HCT116 (cell line): ENCODE data around the gene LCN10. TPM values are rescaled to one million over a fixed set of nuclear protein-coding genes. Genes with fewer than 3 reads are reported as not detected.

ENCODE experiments used
- ATAC-seq: fragments of 200-7000 bp; cut with Tn5 transposase; 2 replicates; pipeline ENCODE4 v1.9.1; 2020; ENCODE audit warnings: mild to moderate bottlenecking, moderate library complexity
- BruUV-seq: library from RNA; stranded (reverse); fragments of 400-500 nt; replicated peaks from 2 replicates; lab custom pipeline; 2021; lab: Mats Ljungman, UMichigan
- CTCF ChIA-PET: fragments of 300-600 bp; sonication (Branson Sonifier 250); formaldehyde crosslinking; loops from one replicate; lab custom pipeline; 2021; ENCODE audit warnings: antibody characterized with exemption; lab: Charles Lee
- POLR2A ChIA-PET: fragments of 300-600, 350-600 bp; sonication (Branson Sonifier 250); formaldehyde crosslinking; loops from one replicate; lab custom pipeline; 2021; ENCODE audit warnings: antibody characterized with exemption; lab: Charles Lee
- RAD21 ChIA-PET, 2 experiments: fragments of 300-600 bp; sonication (Branson Sonifier 250); formaldehyde crosslinking; loops; one replicate each; lab custom pipeline; 2023; ENCODE audit warnings: low total read pairs in 2 of 2; ENCODE audit not compliant: uncharacterized antibody in 2 of 2, unreplicated experiment in 2 of 2, low non-redundant PET in 1 of 2; lab: Charles Lee
- DNase-seq: peaks from one replicate; pipeline ENCODE4 v3.0.0-alpha.2; 2010; ENCODE audit warnings: low read depth, low spot score
- H2AFZ ChIP-seq: fragments of 200-600 bp; shearing (Covaris generic), sonication (generic); 2 replicates; pipeline ENCODE4 v1.6.1; 2017; ENCODE audit warnings: low read depth, mixed run types, mixed read lengths, antibody characterized with exemption, low read length; ENCODE audit not compliant: poor library complexity, severe bottlenecking
- H3K27ac ChIP-seq: 2 replicates; pipeline ENCODE4 v1.5.1; 2012; ENCODE audit warnings: low read depth, low read length
- H3K27me3 ChIP-seq: fragments of 200-600 bp; sonication (generic); 2 replicates; pipeline ENCODE4 v1.6.1; 2016; ENCODE audit warnings: mixed run types, low read length, mixed read lengths; ENCODE audit not compliant: insufficient read depth
- H3K36me3 ChIP-seq, 2 experiments: fragments of 200-500 bp in 1 of 2; fragments of 200-600 bp in 1 of 2; sonication (Bioruptor generic) in 1 of 2; sonication (generic) in 1 of 2; 2 replicates each; pipeline versions ENCODE4 v1.5.1 to v1.6.1; 2014 to 2016; ENCODE audit warnings: low read length in 2 of 2, inconsistent platforms in 1 of 2, mixed read lengths in 1 of 2, mixed run types in 1 of 2; ENCODE audit not compliant: insufficient read depth in 2 of 2, control insufficient read depth in 1 of 2
- H3K4me1 ChIP-seq, 2 experiments: fragments of 200-600 bp in 1 of 2; sonication (generic) in 1 of 2; 2 replicates each; pipeline versions ENCODE4 v1.5.1 to v1.6.1; 2012 to 2017; ENCODE audit warnings: low read length in 2 of 2, inconsistent platforms in 1 of 2, mild to moderate bottlenecking in 1 of 2, mixed read lengths in 1 of 2, mixed run types in 1 of 2, moderate library complexity in 1 of 2; ENCODE audit not compliant: insufficient read depth in 2 of 2, control insufficient read depth in 1 of 2
- H3K4me2 ChIP-seq: fragments of 200-600 bp; sonication (generic); 2 replicates; pipeline ENCODE4 v1.6.1; 2017; ENCODE audit warnings: mixed run types, low read length, mixed read lengths
- H3K4me3 ChIP-seq, 2 experiments: fragments of 200-600 bp in 1 of 2; sonication (generic) in 1 of 2; replicated peaks in 1 of 2; 2 replicates each; pipeline ENCODE4 v1.5.1; 2011 to 2016; ENCODE audit warnings: low read length in 2 of 2, control low read depth in 1 of 2, low read depth in 1 of 2, mild to moderate bottlenecking in 1 of 2, mixed read lengths in 1 of 2, mixed run types in 1 of 2
- H3K79me2 ChIP-seq: fragments of 200-600 bp; sonication (generic); 2 replicates; pipeline ENCODE4 v1.6.1; 2017; ENCODE audit warnings: mild to moderate bottlenecking, mixed run types, low read length, moderate library complexity, mixed read lengths; ENCODE audit not compliant: insufficient read depth
- H3K9ac ChIP-seq: fragments of 200-600 bp; sonication (generic); 2 replicates; pipeline ENCODE4 v1.6.1; 2016; ENCODE audit warnings: low read length, mixed read lengths
- H3K9me2 ChIP-seq: fragments of 200-600 bp; sonication (generic), shearing (Covaris generic); 2 replicates; pipeline ENCODE4 v1.6.1; 2017; ENCODE audit warnings: mixed run types, mild to moderate bottlenecking, moderate library complexity; ENCODE audit not compliant: insufficient read depth
- H3K9me3 ChIP-seq, 2 experiments: fragments of 200-500 bp in 1 of 2; fragments of 200-600 bp in 1 of 2; sonication (Bioruptor generic) in 1 of 2; sonication (generic) in 1 of 2; 2 replicates each; pipeline ENCODE4 v1.6.1; 2014 to 2017; ENCODE audit warnings: low read length in 2 of 2, mixed read lengths in 2 of 2, inconsistent platforms in 1 of 2, low read depth in 1 of 2, mild to moderate bottlenecking in 1 of 2, mixed run types in 1 of 2, moderate library complexity in 1 of 2; ENCODE audit not compliant: control insufficient read depth in 1 of 2, insufficient read depth in 1 of 2
- H4K20me1 ChIP-seq: fragments of 200-600 bp; sonication (generic), shearing (Covaris generic); 2 replicates; pipeline ENCODE4 v1.6.1; 2017; ENCODE audit warnings: mixed run types, mild to moderate bottlenecking, moderate library complexity; ENCODE audit not compliant: insufficient read depth
- CEBPB ChIP-seq: IDR thresholded peaks from 2 replicates; pipeline ENCODE4 v1.6.1; 2012; ENCODE audit warnings: low read depth
- EGR1 ChIP-seq: IDR thresholded peaks from 2 replicates; pipeline ENCODE4 v1.6.1; 2012; ENCODE audit warnings: low read depth
- EZH2phosphoT487 ChIP-seq: fragments of 200-600 bp; IDR thresholded peaks from 2 replicates; pipeline ENCODE4 v1.6.1; 2018; ENCODE audit warnings: antibody characterized with exemption, borderline replicate concordance
- FOSL1 ChIP-seq: IDR thresholded peaks from 2 replicates; pipeline ENCODE4 v1.6.1; 2012; ENCODE audit warnings: low read depth
- JUND ChIP-seq: IDR thresholded peaks from 2 replicates; pipeline ENCODE4 v1.6.1; 2012
- POLR2A ChIP-seq: IDR thresholded peaks from 2 replicates; pipeline ENCODE4 v1.7.0; 2011; ENCODE audit warnings: borderline replicate concordance; ENCODE audit not compliant: insufficient read depth, insufficient read length; ENCODE audit errors: extremely low read depth
- POLR2AphosphoS5 ChIP-seq: IDR thresholded peaks from 2 replicates; pipeline ENCODE4 v1.6.1; 2011; ENCODE audit warnings: mild to moderate bottlenecking, low read depth, low read length, moderate library complexity
- RAD21 ChIP-seq: IDR thresholded peaks from 2 replicates; pipeline ENCODE4 v1.6.1; 2012; ENCODE audit warnings: low read depth, mild to moderate bottlenecking
- SIN3A ChIP-seq: IDR thresholded peaks from 2 replicates; pipeline ENCODE4 v1.6.1; 2012; ENCODE audit warnings: low read depth
- SP1 ChIP-seq: IDR thresholded peaks from 2 replicates; pipeline ENCODE4 v1.6.1; 2012; ENCODE audit warnings: low read depth
- SRF ChIP-seq: IDR thresholded peaks from 2 replicates; pipeline ENCODE4 v1.6.1; 2012; ENCODE audit warnings: low read depth
- TCF7L2 ChIP-seq: IDR thresholded peaks from 2 replicates; pipeline ENCODE4 v1.7.0; 2011; ENCODE audit warnings: borderline replicate concordance, inconsistent platforms; ENCODE audit not compliant: insufficient read depth, insufficient read length; ENCODE audit errors: extremely low read depth
- YY1 ChIP-seq: IDR thresholded peaks from 2 replicates; pipeline ENCODE4 v1.6.1; 2011; ENCODE audit warnings: low read length, low read depth, moderate library complexity, mild to moderate bottlenecking; ENCODE audit not compliant: insufficient replicate concordance; ENCODE audit errors: extremely low read depth
- ZNF274 ChIP-seq: fragments of 200-500 bp; sonication (Bioruptor generic); IDR thresholded peaks from 2 replicates; pipeline ENCODE4 v1.6.1; 2014; ENCODE audit warnings: mild to moderate bottlenecking, low read depth, low read length, inconsistent platforms
- intact Hi-C: fragments of 100-400 bp; cut with micrococcal nuclease; formaldehyde crosslinking; loops from 2 replicates; pipeline ENCODE4 v1.10.0; 2022
- total RNA-seq: library from RNA; stranded (reverse); gene quantifications from one replicate; pipeline ENCODE4 v1.2.1, GENCODE V29; 2021; ENCODE audit not compliant: unreplicated experiment
- TF ChIP-seq, protein P1 (sequence below), 3 experiments: fragments of 200-600 bp in 1 of 3; sonication (generic) in 1 of 3; IDR thresholded peaks in 2 of 3; conservative IDR thresholded peaks in 1 of 3; 2 replicates each; pipeline ENCODE4 v1.5.1; 2012 to 2017; ENCODE audit warnings: low read depth in 2 of 3, low read length in 2 of 3, antibody characterized with exemption in 1 of 3, borderline replicate concordance in 1 of 3, control low read depth in 1 of 3, mild to moderate bottlenecking in 1 of 3, mixed read lengths in 1 of 3, mixed run types in 1 of 3, moderate library complexity in 1 of 3; ENCODE audit not compliant: insufficient read depth in 1 of 3
- TF ChIP-seq, protein P2 (sequence below): IDR thresholded peaks from 2 replicates; pipeline ENCODE4 v1.6.1; 2011; ENCODE audit warnings: mild to moderate bottlenecking, low read length, moderate library complexity; ENCODE audit not compliant: insufficient replicate concordance; ENCODE audit errors: extremely low read depth
- TF ChIP-seq, protein P3 (sequence below): IDR thresholded peaks from 2 replicates; pipeline ENCODE4 v1.6.1; 2012; ENCODE audit warnings: low read depth
- TF ChIP-seq, protein P4 (sequence below): IDR thresholded peaks from 2 replicates; pipeline ENCODE4 v1.6.1; 2012
- TF ChIP-seq, protein P5 (sequence below): IDR thresholded peaks from 2 replicates; pipeline ENCODE4 v1.6.1; 2012

Gene LCN10
- total RNA-seq, 1 experiment from 2014 or later = not detected

DNA sequence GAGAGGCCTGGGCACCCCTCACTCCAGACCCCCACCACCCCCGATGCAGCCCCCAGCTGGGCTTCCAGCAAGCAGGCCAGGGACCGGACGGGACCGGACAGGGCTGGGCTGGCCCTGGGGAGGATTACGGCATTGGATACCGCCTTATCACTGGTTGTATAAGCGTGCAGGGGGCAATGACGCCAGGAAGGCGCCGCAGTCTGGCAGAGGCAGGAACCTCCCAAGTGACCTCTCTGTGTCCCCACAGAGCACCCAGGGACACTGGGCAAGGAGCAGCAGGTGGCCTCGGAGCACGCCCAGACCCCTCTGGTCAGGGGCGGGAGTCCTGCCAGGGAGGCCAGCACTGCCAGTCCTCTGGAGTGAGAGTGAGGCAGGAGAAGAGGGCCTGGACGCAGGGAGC lies 22.3 kb upstream of the LCN10 start:
- Histone ChIP-seq H3K27me3 (no peaks in the 10 kb centered on the region), H3K4me1 (peaks cover 13 to 33% of the 10 kb centered on the region in 2 experiments; a peak in 3 of 4 replicates), H3K4me3 (no peak overlapping the region), H3K79me2 (no peaks in the 10 kb centered on the region), H3K9me2 (no peaks in the 10 kb centered on the region), H2AFZ (no peak overlapping the region), H3K9me3 (no peaks in the 10 kb centered on the region), H4K20me1 (no peaks in the 10 kb centered on the region), H3K27ac (no peak overlapping the region), H3K36me3 (no peaks in the 10 kb centered on the region), H3K9ac (no peak overlapping the region), H3K4me2 (no peak overlapping the region)
- RAD21 ChIA-PET = no interaction called here
- TF ChIP-seq SP1 (no peak), ZNF274 (no peak), RAD21 (no peak), SIN3A (no peak), POLR2A (no peak), JUND (no peak), CEBPB (no peak), FOSL1 (no peak), SRF (no peak), EGR1 (no peak), EZH2phosphoT487 (no peak), TCF7L2 (no peak), YY1 (no peak), POLR2AphosphoS5 (no peak)
- TF ChIP-seq, protein P1, sequence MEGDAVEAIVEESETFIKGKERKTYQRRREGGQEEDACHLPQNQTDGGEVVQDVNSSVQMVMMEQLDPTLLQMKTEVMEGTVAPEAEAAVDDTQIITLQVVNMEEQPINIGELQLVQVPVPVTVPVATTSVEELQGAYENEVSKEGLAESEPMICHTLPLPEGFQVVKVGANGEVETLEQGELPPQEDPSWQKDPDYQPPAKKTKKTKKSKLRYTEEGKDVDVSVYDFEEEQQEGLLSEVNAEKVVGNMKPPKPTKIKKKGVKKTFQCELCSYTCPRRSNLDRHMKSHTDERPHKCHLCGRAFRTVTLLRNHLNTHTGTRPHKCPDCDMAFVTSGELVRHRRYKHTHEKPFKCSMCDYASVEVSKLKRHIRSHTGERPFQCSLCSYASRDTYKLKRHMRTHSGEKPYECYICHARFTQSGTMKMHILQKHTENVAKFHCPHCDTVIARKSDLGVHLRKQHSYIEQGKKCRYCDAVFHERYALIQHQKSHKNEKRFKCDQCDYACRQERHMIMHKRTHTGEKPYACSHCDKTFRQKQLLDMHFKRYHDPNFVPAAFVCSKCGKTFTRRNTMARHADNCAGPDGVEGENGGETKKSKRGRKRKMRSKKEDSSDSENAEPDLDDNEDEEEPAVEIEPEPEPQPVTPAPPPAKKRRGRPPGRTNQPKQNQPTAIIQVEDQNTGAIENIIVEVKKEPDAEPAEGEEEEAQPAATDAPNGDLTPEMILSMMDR (IDR thresholded peaks at IDR 0.05 in 2 of 3, conservative IDR thresholded peaks at IDR 0.05 in 1 of 3; ENCODE audit: borderline replicate concordance in 1 of 3, insufficient read depth in 1 of 3, low read depth in 2 of 3, low read length in 2 of 3) = no peak
- TF ChIP-seq, protein P2, sequence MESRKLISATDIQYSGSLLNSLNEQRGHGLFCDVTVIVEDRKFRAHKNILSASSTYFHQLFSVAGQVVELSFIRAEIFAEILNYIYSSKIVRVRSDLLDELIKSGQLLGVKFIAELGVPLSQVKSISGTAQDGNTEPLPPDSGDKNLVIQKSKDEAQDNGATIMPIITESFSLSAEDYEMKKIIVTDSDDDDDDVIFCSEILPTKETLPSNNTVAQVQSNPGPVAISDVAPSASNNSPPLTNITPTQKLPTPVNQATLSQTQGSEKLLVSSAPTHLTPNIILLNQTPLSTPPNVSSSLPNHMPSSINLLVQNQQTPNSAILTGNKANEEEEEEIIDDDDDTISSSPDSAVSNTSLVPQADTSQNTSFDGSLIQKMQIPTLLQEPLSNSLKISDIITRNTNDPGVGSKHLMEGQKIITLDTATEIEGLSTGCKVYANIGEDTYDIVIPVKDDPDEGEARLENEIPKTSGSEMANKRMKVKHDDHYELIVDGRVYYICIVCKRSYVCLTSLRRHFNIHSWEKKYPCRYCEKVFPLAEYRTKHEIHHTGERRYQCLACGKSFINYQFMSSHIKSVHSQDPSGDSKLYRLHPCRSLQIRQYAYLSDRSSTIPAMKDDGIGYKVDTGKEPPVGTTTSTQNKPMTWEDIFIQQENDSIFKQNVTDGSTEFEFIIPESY = no peak
- TF ChIP-seq, protein P3, sequence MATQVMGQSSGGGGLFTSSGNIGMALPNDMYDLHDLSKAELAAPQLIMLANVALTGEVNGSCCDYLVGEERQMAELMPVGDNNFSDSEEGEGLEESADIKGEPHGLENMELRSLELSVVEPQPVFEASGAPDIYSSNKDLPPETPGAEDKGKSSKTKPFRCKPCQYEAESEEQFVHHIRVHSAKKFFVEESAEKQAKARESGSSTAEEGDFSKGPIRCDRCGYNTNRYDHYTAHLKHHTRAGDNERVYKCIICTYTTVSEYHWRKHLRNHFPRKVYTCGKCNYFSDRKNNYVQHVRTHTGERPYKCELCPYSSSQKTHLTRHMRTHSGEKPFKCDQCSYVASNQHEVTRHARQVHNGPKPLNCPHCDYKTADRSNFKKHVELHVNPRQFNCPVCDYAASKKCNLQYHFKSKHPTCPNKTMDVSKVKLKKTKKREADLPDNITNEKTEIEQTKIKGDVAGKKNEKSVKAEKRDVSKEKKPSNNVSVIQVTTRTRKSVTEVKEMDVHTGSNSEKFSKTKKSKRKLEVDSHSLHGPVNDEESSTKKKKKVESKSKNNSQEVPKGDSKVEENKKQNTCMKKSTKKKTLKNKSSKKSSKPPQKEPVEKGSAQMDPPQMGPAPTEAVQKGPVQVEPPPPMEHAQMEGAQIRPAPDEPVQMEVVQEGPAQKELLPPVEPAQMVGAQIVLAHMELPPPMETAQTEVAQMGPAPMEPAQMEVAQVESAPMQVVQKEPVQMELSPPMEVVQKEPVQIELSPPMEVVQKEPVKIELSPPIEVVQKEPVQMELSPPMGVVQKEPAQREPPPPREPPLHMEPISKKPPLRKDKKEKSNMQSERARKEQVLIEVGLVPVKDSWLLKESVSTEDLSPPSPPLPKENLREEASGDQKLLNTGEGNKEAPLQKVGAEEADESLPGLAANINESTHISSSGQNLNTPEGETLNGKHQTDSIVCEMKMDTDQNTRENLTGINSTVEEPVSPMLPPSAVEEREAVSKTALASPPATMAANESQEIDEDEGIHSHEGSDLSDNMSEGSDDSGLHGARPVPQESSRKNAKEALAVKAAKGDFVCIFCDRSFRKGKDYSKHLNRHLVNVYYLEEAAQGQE = no peak
- TF ChIP-seq, protein P4, sequence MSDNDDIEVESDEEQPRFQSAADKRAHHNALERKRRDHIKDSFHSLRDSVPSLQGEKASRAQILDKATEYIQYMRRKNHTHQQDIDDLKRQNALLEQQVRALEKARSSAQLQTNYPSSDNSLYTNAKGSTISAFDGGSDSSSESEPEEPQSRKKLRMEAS = no peak
- TF ChIP-seq, protein P5, sequence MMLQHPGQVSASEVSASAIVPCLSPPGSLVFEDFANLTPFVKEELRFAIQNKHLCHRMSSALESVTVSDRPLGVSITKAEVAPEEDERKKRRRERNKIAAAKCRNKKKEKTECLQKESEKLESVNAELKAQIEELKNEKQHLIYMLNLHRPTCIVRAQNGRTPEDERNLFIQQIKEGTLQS = no peak
- no peak for DNase-seq
- CTCF ChIA-PET = no interaction called here
- no peak for ATAC-seq
- intact Hi-C loops = no loop called here
- no TSS peak for BruUV-seq
- POLR2A ChIA-PET = no interaction called here
